GM21529 (cell line): ENCODE data around the gene RNF150.
"Not testable (repeated sequence)": the region's sequence is repeated elsewhere in the genome, so short reads cannot be mapped to it uniquely, and the experiment has no call there.

ENCODE experiments used
- ATAC-seq: cut with Tn5 transposase; IDR thresholded peaks from one replicate; pipeline ENCODE4 v1.9.1; 2021; ENCODE audit not compliant: unreplicated experiment

RNF150 gene

GRCh38 chr4:140834839-140835495, 298.3 kb downstream of the RNF150 start:
- no peak for ATAC-seq

DNA sequence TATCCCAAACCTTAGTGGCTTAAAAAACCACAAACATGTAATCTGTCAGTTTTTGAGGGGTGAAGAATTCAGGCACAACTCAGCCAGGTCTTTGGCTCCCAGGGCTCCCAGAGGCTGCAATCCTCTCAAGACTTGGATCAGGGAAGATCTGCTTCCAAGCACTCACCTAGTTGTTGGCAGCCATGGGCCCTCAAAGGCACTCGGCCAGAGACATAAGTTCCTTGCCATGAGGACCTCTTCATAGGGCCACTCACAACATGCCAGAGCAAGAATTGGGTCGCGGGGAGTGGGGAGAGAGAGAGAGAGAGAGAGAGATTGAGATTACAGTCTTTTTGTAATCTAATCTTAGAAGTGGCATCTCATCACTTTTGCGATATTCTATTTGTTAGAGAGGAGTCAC, 300.0 kb downstream of the RNF150 start:
- no peak for ATAC-seq

- ATAC-seq: peak; percentile 96
Observed at GRCh38 chr4:140829825-140830224, 303.4 kb downstream of the RNF150 start.

- ATAC-seq: no peak
Observed at GRCh38 chr4:140826701-140827027, 306.6 kb downstream of the RNF150 start.

DNA sequence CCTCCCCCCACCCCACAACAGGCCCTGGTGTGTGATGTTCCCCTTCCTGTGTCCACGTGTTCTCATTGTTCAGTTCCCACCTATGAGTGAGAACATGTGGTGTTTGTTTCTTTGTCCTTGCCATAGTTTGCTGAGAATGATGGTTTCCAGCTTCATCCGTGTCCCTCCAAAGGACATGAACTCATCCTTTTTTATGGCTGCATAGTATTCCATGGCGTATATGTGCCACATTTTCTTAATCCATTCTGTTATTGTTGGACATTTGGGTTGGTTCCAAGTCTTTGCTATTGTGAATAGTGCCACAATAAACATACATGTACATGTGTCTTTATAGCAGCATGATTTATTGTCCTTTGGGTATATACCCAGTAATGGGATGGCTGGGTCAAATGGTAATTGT, 312.7 kb downstream of the RNF150 start:
- ATAC-seq: not testable (repeated sequence)

GRCh38 chr4:140819610-140820009, 313.7 kb downstream of the RNF150 start:
- no peak for ATAC-seq

DNA sequence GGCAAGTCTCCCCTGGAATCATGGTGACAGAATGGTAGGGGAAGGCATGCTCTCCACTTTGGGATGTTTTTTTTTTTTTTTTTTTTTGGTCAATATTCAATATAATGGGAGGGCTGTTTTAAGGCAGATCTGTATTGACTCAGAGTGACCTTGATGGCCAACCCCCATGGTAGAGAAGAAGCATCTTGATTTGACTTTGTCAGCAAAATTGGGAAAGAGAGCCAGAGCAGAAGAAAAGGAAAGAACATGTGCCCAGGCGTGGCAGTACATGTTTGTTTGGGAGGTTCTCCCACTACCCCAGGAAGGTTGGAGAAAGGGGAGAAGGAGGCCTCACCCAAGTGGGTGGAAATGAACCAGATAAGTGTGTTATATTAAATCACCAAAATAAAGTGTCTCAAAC, 314.8 kb downstream of the RNF150 start:
- ATAC-seq: no peak

- ATAC-seq: no peak
Observed at GRCh38 chr4:140816806-140817510, 316.3 kb downstream of the RNF150 start.

- no peak for ATAC-seq
Observed at GRCh38 chr4:140813804-140814203, 319.5 kb downstream of the RNF150 start.

DNA sequence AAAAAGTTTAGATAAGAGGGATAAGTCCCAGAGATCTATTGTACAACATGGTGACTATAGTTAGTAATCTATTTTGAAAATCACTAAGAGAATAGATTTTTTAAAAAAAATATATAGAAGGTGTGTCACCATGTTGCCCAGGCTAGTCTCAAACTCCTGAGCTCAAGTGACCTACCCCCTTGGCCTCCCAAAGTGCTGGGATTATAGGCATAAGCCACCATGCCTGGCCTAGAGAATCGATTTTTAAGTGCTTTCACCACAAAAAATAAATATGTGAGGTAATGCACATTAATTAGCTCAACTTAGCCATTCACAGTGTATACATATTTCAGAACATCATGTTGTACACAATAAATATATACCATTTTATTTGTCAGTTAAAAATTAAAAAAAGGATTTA, 320.4 kb downstream of the RNF150 start:
- ATAC-seq: no peak

DNA sequence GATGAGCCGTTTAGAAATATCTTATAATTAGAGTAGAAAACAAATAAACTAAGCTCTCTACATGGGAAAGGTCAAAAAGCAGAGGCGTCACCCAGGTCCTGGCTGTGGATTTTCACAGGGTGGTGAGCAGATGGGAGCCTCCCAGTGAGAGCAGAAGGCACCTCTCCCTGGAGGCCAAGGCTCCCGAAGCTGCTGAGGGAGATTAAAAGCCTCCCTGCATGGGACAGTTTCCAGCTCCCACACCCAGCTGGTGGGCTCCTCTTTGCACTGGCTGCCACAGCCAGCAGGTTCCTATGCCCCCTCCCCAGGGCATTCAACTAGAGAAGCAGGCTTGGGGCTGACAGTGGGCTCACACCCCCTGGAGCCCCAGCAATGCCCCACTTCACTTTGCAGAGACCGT, 321.8 kb downstream of the RNF150 start:
- no peak for ATAC-seq

- ATAC-seq: not testable (repeated sequence)
Observed at GRCh38 chr4:140810591-140811169, 322.6 kb downstream of the RNF150 start.
